Measurements from ENCODE around the gene ZDHHC1.

- TF ChIP-seq CTCF (IDR thresholded peaks at IDR 0.05; ENCODE audit: insufficient read depth, low read length) (no peak), POLR2AphosphoS5 (IDR thresholded peaks at IDR 0.05; ENCODE audit: low read depth) (no peak), REST (IDR thresholded peaks at IDR 0.05; ENCODE audit: insufficient replicate concordance, low read depth) (no peak), GABPA (IDR thresholded peaks at IDR 0.05; ENCODE audit: low read depth) (no peak), SPI1 (IDR thresholded peaks at IDR 0.05; ENCODE audit: borderline replicate concordance, low read depth) (no peak)
Measured at GRCh38 chr16:67391424-67392300, 24.6 kb downstream of the ZDHHC1 start.
